HG02870 (cell line): ENCODE results near the gene ABLIM1.

Experiments used
- ATAC-seq: cut with Tn5 transposase; IDR thresholded peaks from one replicate; pipeline ENCODE4 v1.9.1; 2021; ENCODE audit warnings: mild to moderate bottlenecking, moderate library complexity; ENCODE audit not compliant: unreplicated experiment

Gene ABLIM1

GRCh38 chr10:114680543-114681117 is 22.6 kb upstream of the ABLIM1 start:
- no peak for ATAC-seq

GRCh38 chr10:114679552-114679951 is 21.5 kb upstream of the ABLIM1 start:
- no peak for ATAC-seq

- no peak for ATAC-seq
These were observed 20.7 kb upstream of the ABLIM1 start for GRCh38 chr10:114678820-114679219.

GRCh38 chr10:114678336-114678735 is 20.3 kb upstream of the ABLIM1 start:
- no peak for ATAC-seq

GRCh38 chr10:114674346-114674745 is 16.3 kb upstream of the ABLIM1 start:
- ATAC-seq = no peak

- no peak for ATAC-seq
These were observed 11.6 kb upstream of the ABLIM1 start for GRCh38 chr10:114669648-114670047.

- ATAC-seq = no peak
These were observed 10.5 kb upstream of the ABLIM1 start for GRCh38 chr10:114668375-114669080.

GRCh38 chr10:114665873-114666272 is 7.8 kb upstream of the ABLIM1 start:
- no peak for ATAC-seq

GRCh38 chr10:114665406-114665805 is 7.3 kb upstream of the ABLIM1 start:
- no peak for ATAC-seq

- no peak for ATAC-seq
These were observed 6.1 kb upstream of the ABLIM1 start for GRCh38 chr10:114664127-114664526.

GRCh38 chr10:114663626-114664025 is 5.6 kb upstream of the ABLIM1 start:
- ATAC-seq = no peak

- ATAC-seq = no peak
These were observed 4.7 kb upstream of the ABLIM1 start for GRCh38 chr10:114662646-114663217.

GRCh38 chr10:114661212-114661880 is 3.3 kb upstream of the ABLIM1 start:
- ATAC-seq = no peak

GRCh38 chr10:114655671-114656070 is 2.4 kb downstream of the ABLIM1 start:
- ATAC-seq = no peak

GRCh38 chr10:114654822-114655575 is 3.1 kb downstream of the ABLIM1 start:
- ATAC-seq = no peak

- no peak for ATAC-seq
These were observed 4.1 kb downstream of the ABLIM1 start for GRCh38 chr10:114653926-114654325.

GRCh38 chr10:114652402-114653368 is 5.4 kb downstream of the ABLIM1 start:
- no peak for ATAC-seq

GRCh38 chr10:114650831-114651230 is 7.2 kb downstream of the ABLIM1 start:
- no peak for ATAC-seq

- ATAC-seq = no peak
These were observed 7.8 kb downstream of the ABLIM1 start for GRCh38 chr10:114650266-114650665.
